HL-60 (cell line): ENCODE data around the gene GSK3A.
A peak's percentile ranks its signal among the peaks of the same experiment; 100 is the strongest.

ENCODE experiments used
- DNase-seq, 2 experiments: peaks; one replicate each; pipeline ENCODE4 v3.0.0-alpha.2; 2010 to 2020; ENCODE audit warnings: low read depth in 1 of 2, low spot score in 1 of 2
- H3K27ac ChIP-seq: fragments of 250-450 bp; sonication (Bioruptor Pico); replicated peaks from 2 replicates; pipeline ENCODE4 v1.5.1; 2020; ENCODE audit warnings: mild to moderate bottlenecking, moderate library complexity
- H3K27me3 ChIP-seq: fragments of 250-450 bp; sonication (Bioruptor Pico); 2 replicates; pipeline ENCODE4 v1.5.1; 2021; ENCODE audit warnings: mild to moderate bottlenecking, moderate library complexity; ENCODE audit not compliant: insufficient read depth, poor library complexity, severe bottlenecking
- H3K4me3 ChIP-seq: replicated peaks from 2 replicates; pipeline ENCODE4 v1.5.1; 2011; ENCODE audit warnings: mild to moderate bottlenecking, control low read depth, low read length; ENCODE audit not compliant: insufficient read depth
- GABPA ChIP-seq: IDR thresholded peaks from 2 replicates; pipeline ENCODE4 v1.6.1; 2012; ENCODE audit warnings: low read depth
- POLR2AphosphoS5 ChIP-seq: IDR thresholded peaks from 2 replicates; pipeline ENCODE4 v1.6.1; 2012; ENCODE audit warnings: low read depth
- SPI1 ChIP-seq: IDR thresholded peaks from 2 replicates; pipeline ENCODE4 v1.6.1; 2012; ENCODE audit warnings: low read depth, mild to moderate bottlenecking, borderline replicate concordance
- TF ChIP-seq, protein P1 (sequence below): IDR thresholded peaks from 2 replicates; pipeline ENCODE4 v1.6.1; 2012; ENCODE audit warnings: low read depth; ENCODE audit not compliant: insufficient replicate concordance
- TF ChIP-seq, protein P2 (sequence below): IDR thresholded peaks from one replicate; pipeline ENCODE4 v1.5.1; 2011; ENCODE audit warnings: low read length, control low read depth, inconsistent platforms; ENCODE audit not compliant: insufficient read depth

GSK3A gene

DNA sequence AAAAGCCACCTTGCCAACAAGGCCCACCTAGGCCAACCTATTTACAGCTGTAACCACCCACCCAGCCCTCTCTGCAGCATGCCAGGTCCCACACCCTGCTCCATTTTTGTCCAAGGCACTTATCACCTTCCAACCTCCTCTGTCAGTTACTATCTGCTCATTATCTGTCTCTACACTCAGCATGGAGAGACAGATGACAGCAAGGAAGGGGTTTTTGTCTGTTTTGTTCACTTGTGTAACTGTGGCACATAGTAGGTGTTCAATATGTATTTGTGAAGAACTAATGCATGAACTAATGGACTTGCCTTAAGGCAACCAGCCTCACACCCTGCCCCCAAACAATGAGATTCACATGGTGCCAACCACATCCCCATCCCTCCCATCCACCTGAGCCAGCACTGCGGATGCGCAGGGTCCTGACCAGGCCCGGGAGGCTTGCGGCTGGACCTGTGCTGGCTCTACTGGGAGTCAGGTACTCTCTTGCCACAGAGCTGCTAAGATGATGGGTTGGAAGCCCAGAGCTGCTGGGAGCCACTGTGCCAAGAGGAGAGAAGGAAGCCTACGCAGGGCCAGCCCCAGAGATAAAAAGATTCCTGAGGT lies 42.2 kb downstream of the GSK3A start:
- no peak for DNase-seq
- H3K4me3 ChIP-seq = no peak overlapping the region
- TF ChIP-seq, protein P1, sequence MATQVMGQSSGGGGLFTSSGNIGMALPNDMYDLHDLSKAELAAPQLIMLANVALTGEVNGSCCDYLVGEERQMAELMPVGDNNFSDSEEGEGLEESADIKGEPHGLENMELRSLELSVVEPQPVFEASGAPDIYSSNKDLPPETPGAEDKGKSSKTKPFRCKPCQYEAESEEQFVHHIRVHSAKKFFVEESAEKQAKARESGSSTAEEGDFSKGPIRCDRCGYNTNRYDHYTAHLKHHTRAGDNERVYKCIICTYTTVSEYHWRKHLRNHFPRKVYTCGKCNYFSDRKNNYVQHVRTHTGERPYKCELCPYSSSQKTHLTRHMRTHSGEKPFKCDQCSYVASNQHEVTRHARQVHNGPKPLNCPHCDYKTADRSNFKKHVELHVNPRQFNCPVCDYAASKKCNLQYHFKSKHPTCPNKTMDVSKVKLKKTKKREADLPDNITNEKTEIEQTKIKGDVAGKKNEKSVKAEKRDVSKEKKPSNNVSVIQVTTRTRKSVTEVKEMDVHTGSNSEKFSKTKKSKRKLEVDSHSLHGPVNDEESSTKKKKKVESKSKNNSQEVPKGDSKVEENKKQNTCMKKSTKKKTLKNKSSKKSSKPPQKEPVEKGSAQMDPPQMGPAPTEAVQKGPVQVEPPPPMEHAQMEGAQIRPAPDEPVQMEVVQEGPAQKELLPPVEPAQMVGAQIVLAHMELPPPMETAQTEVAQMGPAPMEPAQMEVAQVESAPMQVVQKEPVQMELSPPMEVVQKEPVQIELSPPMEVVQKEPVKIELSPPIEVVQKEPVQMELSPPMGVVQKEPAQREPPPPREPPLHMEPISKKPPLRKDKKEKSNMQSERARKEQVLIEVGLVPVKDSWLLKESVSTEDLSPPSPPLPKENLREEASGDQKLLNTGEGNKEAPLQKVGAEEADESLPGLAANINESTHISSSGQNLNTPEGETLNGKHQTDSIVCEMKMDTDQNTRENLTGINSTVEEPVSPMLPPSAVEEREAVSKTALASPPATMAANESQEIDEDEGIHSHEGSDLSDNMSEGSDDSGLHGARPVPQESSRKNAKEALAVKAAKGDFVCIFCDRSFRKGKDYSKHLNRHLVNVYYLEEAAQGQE = no peak
- TF ChIP-seq SPI1 = no peak
- no peak for TF ChIP-seq GABPA
- no peak for TF ChIP-seq POLR2AphosphoS5
- TF ChIP-seq, protein P2, sequence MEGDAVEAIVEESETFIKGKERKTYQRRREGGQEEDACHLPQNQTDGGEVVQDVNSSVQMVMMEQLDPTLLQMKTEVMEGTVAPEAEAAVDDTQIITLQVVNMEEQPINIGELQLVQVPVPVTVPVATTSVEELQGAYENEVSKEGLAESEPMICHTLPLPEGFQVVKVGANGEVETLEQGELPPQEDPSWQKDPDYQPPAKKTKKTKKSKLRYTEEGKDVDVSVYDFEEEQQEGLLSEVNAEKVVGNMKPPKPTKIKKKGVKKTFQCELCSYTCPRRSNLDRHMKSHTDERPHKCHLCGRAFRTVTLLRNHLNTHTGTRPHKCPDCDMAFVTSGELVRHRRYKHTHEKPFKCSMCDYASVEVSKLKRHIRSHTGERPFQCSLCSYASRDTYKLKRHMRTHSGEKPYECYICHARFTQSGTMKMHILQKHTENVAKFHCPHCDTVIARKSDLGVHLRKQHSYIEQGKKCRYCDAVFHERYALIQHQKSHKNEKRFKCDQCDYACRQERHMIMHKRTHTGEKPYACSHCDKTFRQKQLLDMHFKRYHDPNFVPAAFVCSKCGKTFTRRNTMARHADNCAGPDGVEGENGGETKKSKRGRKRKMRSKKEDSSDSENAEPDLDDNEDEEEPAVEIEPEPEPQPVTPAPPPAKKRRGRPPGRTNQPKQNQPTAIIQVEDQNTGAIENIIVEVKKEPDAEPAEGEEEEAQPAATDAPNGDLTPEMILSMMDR = no peak
- peak overlapping the region; percentile 98 for H3K27ac ChIP-seq
- no peaks in the 10 kb centered on the region for H3K27me3 ChIP-seq

DNA sequence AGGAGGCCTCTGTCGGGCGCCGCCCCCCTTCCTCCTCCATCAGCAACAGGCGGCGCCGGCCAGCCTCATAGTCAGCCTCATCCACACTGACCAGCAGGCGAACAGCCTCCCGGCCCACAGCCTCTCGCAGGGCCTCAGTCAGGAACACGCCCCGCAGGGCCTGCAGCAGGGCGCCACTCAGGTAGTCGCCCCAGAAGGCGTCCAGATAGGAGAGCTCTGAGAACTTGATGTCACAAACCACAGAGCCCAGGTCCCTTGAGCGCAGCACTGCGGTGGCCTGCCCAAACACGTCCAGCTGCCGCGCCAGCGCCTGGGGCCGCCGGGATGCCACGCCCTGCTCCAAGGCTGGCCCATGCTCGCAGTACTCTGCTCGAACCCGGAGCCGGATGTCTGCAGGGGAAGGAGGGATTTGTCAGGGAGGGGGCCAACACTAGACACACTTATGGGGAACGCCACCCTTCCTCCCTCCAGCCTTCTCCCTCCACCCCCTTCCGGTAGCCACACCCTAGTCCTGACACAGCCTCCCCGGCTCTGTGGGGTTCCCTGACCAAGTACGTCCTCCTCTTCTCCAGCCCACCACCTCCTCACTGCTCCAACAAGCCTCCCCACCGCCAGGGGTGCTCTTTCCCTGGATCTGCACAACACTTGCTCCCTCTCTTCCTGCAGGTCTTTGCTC lies 42.8 kb downstream of the GSK3A start:
- H3K4me3 ChIP-seq = peak overlapping the region; percentile 9
- peak; percentile 88 to 96 for DNase-seq

DNA sequence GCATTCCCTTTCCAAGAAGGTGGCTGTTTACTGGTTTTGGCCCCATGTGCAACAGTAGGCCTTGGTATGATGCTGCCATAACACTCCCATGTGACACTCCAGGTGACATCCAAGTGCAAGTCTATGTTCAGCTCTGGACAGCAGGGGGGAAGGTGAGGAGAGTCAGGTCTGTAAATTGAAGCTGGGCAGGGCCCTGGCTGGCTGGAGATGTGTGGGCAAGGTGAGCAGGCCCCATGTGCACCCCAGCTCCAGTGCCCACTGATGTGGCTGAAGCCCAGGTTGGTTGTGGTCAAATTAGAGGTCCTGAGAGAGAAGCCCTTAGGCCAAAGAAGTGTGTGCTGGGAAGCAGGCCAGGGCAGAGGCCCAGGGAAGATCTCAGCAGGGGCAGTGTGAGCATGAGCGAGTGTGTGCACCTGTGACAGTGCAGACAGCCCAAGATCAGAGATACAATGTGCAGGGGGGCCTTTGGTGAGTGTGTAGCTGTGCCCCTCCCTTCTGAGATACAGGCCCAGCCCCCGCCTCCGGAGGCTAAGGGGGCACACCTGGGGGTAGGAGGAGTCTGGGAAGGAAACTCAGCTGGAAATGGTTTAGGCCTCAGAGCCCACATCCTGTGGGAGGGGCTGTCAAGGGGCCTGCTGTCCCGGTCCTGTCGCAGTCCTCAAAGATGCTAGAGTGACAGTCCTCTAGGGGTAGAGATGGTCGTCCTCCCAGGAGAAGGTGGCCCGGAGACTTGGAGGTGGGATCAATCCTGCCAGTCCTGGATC lies 43.5 kb downstream of the GSK3A start:
- Histone ChIP-seq H3K27me3 (no peaks in the 10 kb centered on the region), H3K27ac (peak overlapping the region; percentile 98), H3K4me3 (peak overlapping the region; percentile 9)
- TF ChIP-seq, protein P2 = no peak
- peak; percentile 15; the same call in 1 of the 2 replicates for TF ChIP-seq POLR2AphosphoS5
- TF ChIP-seq, protein P1 = no peak
- peak in 1 of 2 experiments; percentile 75 for DNase-seq

More for the DNA sequence above, 42.8 kb downstream of the GSK3A start:
- H3K27ac ChIP-seq = peak overlapping the region; percentile 98
- no peaks in the 10 kb centered on the region for H3K27me3 ChIP-seq
- TF ChIP-seq POLR2AphosphoS5 = peak; percentile 42; the same call in 1 of the 2 replicates
- TF ChIP-seq SPI1 = peak; percentile 36; the same call in 1 of the 2 replicates
- TF ChIP-seq, protein P1 = no peak
- TF ChIP-seq, protein P2 = peak; percentile 45
- peak; percentile 34; the same call in 1 of the 2 replicates for TF ChIP-seq GABPA
